T-helper 2 cell treated with Interferon-gamma antibody and Interleukin-4, amounts not matched to agents 5 μg/mL and 100 μg/mL, for 36 hours (primary cell): ENCODE measurements around the gene C11orf98.
"Not testable (repeated sequence)": the region's sequence is repeated elsewhere in the genome, so short reads cannot be mapped to it uniquely, and the experiment has no call there.

Experiments used
- DNase-seq: peaks from one replicate; pipeline ENCODE4 v3.0.0; 2021; ENCODE audit warnings: low spot score
- H3K27ac Mint-ChIP-seq: one replicate; pipeline ENCODE4 v1.8.0; 2021; ENCODE audit warnings: mild to moderate bottlenecking, mixed read lengths
- H3K27me3 Mint-ChIP-seq: one replicate; pipeline ENCODE4 v1.8.0; 2021; ENCODE audit warnings: low read depth, mixed read lengths
- H3K36me3 Mint-ChIP-seq: one replicate; pipeline ENCODE4 v1.8.0; 2021; ENCODE audit warnings: low read depth, mixed read lengths
- H3K4me1 Mint-ChIP-seq: one replicate; pipeline ENCODE4 v1.8.0; 2021; ENCODE audit warnings: low read depth, mixed read lengths
- H3K4me3 Mint-ChIP-seq: one replicate; pipeline ENCODE4 v1.8.0; 2022; ENCODE audit warnings: mild to moderate bottlenecking, moderate library complexity, mixed read lengths
- H3K9me3 Mint-ChIP-seq: one replicate; pipeline ENCODE4 v1.8.0; 2021; ENCODE audit warnings: mixed read lengths

Gene C11orf98

GRCh38 chr11:62702246-62702645, 37.2 kb upstream of the C11orf98 start:
- Mint-ChIP-seq H3K36me3 (peaks cover 14% of the 10 kb centered on the region), H3K9me3 (no peaks in the 10 kb centered on the region), H3K4me1 (peaks cover 15% of the 10 kb centered on the region), H3K27ac (no peak overlapping the region), H3K4me3 (no peak overlapping the region), H3K27me3 (no peaks in the 10 kb centered on the region)
- no peak for DNase-seq

- H3K27me3 Mint-ChIP-seq: no peaks in the 10 kb centered on the region
- H3K27ac Mint-ChIP-seq: peak overlapping the region; percentile 36
- H3K4me1 Mint-ChIP-seq: peaks cover 5% of the 10 kb centered on the region
- peaks cover 15% of the 10 kb centered on the region for H3K36me3 Mint-ChIP-seq
- no peak overlapping the region for H3K4me3 Mint-ChIP-seq
- no peaks in the 10 kb centered on the region for H3K9me3 Mint-ChIP-seq
- DNase-seq: peak; percentile 60
Measured at GRCh38 chr11:62694455-62695167, 29.6 kb upstream of the C11orf98 start.

- not testable (repeated sequence) for H3K27me3 Mint-ChIP-seq, H3K27ac Mint-ChIP-seq, DNase-seq, H3K4me1 Mint-ChIP-seq, H3K9me3 Mint-ChIP-seq, H3K4me3 Mint-ChIP-seq
- peaks cover 16% of the 10 kb centered on the region for H3K36me3 Mint-ChIP-seq
Measured at GRCh38 chr11:62693624-62694023, 28.6 kb upstream of the C11orf98 start.

GRCh38 chr11:62689421-62690183, 24.6 kb upstream of the C11orf98 start, which contains the start of gene LRRN4CL:
TSS of gene LRRN4CL (minus strand) at chr11:62689530. CDS start at chr11:62688508, 1,022 bp downstream.
- H3K9me3 Mint-ChIP-seq: no peaks in the 10 kb centered on the region

DNA sequence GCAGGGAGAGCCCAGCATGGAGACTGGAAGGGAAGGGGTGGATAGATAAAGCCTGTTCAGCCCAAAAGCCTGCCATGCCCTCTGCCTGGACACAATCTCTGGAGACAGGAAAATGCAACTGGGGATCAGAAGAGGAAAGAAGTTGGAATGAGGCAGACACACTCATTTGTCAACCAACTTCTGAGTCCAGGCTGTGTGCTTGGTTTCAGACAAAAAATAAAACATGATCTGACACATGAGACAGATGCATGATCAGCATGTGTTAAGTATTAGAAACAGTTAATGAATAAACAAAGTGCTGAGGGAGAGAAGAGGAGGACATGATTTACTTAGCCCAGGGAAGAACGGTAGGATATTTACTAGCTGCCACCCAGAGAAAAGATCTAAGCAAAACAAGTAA, 23.5 kb upstream of the C11orf98 start:
- DNase-seq: no peak
- peaks cover 17% of the 10 kb centered on the region for H3K36me3 Mint-ChIP-seq
- H3K9me3 Mint-ChIP-seq: no peaks in the 10 kb centered on the region
- H3K4me1 Mint-ChIP-seq: no peaks in the 10 kb centered on the region
- no peak overlapping the region for H3K4me3 Mint-ChIP-seq
- no peak overlapping the region for H3K27ac Mint-ChIP-seq
- peaks cover 9% of the 10 kb centered on the region for H3K27me3 Mint-ChIP-seq

More at GRCh38 chr11:62689421-62690183, 24.6 kb upstream of the C11orf98 start, which contains the start of gene LRRN4CL:
- no peak for DNase-seq
- peaks cover 17% of the 10 kb centered on the region for H3K36me3 Mint-ChIP-seq
- peaks cover under 1% of the 10 kb centered on the region for H3K4me1 Mint-ChIP-seq
- H3K27ac Mint-ChIP-seq: no peak within 1 kb of the TSS
- peaks cover 9% of the 10 kb centered on the region for H3K27me3 Mint-ChIP-seq
- no peak within 1 kb of the TSS for H3K4me3 Mint-ChIP-seq

- H3K36me3 Mint-ChIP-seq: peaks cover 14% of the 10 kb centered on the region
- peaks cover 9% of the 10 kb centered on the region for H3K27me3 Mint-ChIP-seq
- no peak for DNase-seq
- no peaks in the 10 kb centered on the region for H3K4me1 Mint-ChIP-seq
- H3K4me3 Mint-ChIP-seq: no peak overlapping the region
- no peak overlapping the region for H3K27ac Mint-ChIP-seq
- no peaks in the 10 kb centered on the region for H3K9me3 Mint-ChIP-seq
Measured at GRCh38 chr11:62687508-62688396, 22.7 kb upstream of the C11orf98 start.

DNA sequence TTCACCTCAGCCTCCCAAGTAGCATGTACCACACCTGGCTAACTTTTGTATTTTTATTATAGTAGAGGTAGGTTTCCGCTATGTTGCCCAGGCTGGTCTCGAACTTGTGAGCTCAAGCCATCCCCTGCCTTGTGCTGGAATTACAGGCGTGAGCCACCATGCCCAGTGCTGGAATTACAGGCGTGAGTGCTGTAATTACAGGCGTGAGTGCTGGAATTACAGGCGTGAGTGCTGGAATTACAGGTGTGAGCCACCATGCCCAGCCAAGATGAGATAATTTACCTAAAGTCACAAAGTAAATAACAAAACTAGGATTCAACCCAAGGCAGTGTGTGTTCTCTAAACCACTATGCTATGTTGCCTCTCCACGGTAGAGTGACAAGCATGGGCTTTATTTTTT, 17.5 kb upstream of the C11orf98 start:
- no peak overlapping the region for H3K4me3 Mint-ChIP-seq

GRCh38 chr11:62680825-62681240, 15.8 kb upstream of the C11orf98 start:
- peak overlapping the region; percentile 80 for H3K27ac Mint-ChIP-seq
- peak; percentile 32 for DNase-seq
- H3K36me3 Mint-ChIP-seq: peaks cover 20% of the 10 kb centered on the region
- no peaks in the 10 kb centered on the region for H3K27me3 Mint-ChIP-seq
- no peaks in the 10 kb centered on the region for H3K9me3 Mint-ChIP-seq
- H3K4me3 Mint-ChIP-seq: peak overlapping the region; percentile 64
- H3K4me1 Mint-ChIP-seq: peaks cover 30% of the 10 kb centered on the region

More for the DNA sequence above, 17.5 kb upstream of the C11orf98 start:
- no peaks in the 10 kb centered on the region for H3K9me3 Mint-ChIP-seq
- peaks cover 5% of the 10 kb centered on the region for H3K27me3 Mint-ChIP-seq
- no peak for DNase-seq
- H3K4me1 Mint-ChIP-seq: peaks cover 18% of the 10 kb centered on the region
- H3K36me3 Mint-ChIP-seq: peaks cover 8% of the 10 kb centered on the region
- no peak overlapping the region for H3K27ac Mint-ChIP-seq

- DNase-seq: peak; percentile 86
- H3K9me3 Mint-ChIP-seq: no peaks in the 10 kb centered on the region
- H3K27me3 Mint-ChIP-seq: no peaks in the 10 kb centered on the region
- peak within 1 kb of the TSS; percentile 93 for H3K4me3 Mint-ChIP-seq
- peak within 1 kb of the TSS; percentile 92 for H3K27ac Mint-ChIP-seq
- peaks cover 27% of the 10 kb centered on the region for H3K36me3 Mint-ChIP-seq
- peaks cover 34% of the 10 kb centered on the region for H3K4me1 Mint-ChIP-seq
Measured at GRCh38 chr11:62678770-62679696, 14.0 kb upstream of the C11orf98 start, which contains the start of gene UBXN1. TSS of gene UBXN1 (minus strand) at chr11:62679073. CDS start at chr11:62678923, 150 bp downstream.

- Mint-ChIP-seq H3K27me3 (no peaks in the 10 kb centered on the region), H3K4me3 (peak overlapping the region; percentile 93), H3K36me3 (peaks cover 30% of the 10 kb centered on the region), H3K4me1 (peaks cover 36% of the 10 kb centered on the region), H3K27ac (peak overlapping the region; percentile 92), H3K9me3 (no peaks in the 10 kb centered on the region)
- no peak for DNase-seq
Measured at GRCh38 chr11:62678433-62678769, 13.4 kb upstream of the C11orf98 start.

- H3K9me3 Mint-ChIP-seq: no peaks in the 10 kb centered on the region
- peaks cover 31% of the 10 kb centered on the region for H3K36me3 Mint-ChIP-seq
- peaks cover 41% of the 10 kb centered on the region for H3K4me1 Mint-ChIP-seq
- peak overlapping the region; percentile 93 for H3K4me3 Mint-ChIP-seq
- DNase-seq: no peak
- no peaks in the 10 kb centered on the region for H3K27me3 Mint-ChIP-seq
- peak overlapping the region; percentile 92 for H3K27ac Mint-ChIP-seq
Measured at GRCh38 chr11:62677714-62678113, 12.7 kb upstream of the C11orf98 start.

- Mint-ChIP-seq H3K9me3 (no peaks in the 10 kb centered on the region), H3K27ac (peak overlapping the region; percentile 51), H3K4me3 (peak overlapping the region; percentile 67), H3K36me3 (peaks cover 36% of the 10 kb centered on the region), H3K27me3 (no peaks in the 10 kb centered on the region), H3K4me1 (peaks cover 44% of the 10 kb centered on the region)
- DNase-seq: no peak
Measured at GRCh38 chr11:62677156-62677555, 12.1 kb upstream of the C11orf98 start.

GRCh38 chr11:62676698-62677097, 11.7 kb upstream of the C11orf98 start:
- no peaks in the 10 kb centered on the region for H3K27me3 Mint-ChIP-seq
- peaks cover 44% of the 10 kb centered on the region for H3K4me1 Mint-ChIP-seq
- no peak overlapping the region for H3K27ac Mint-ChIP-seq
- H3K9me3 Mint-ChIP-seq: no peaks in the 10 kb centered on the region
- DNase-seq: no peak
- H3K4me3 Mint-ChIP-seq: peak overlapping the region; percentile 67
- H3K36me3 Mint-ChIP-seq: peaks cover 39% of the 10 kb centered on the region
